B cell (primary cell): ENCODE measurements around the gene NADK2. TPM values are rescaled to one million over a fixed set of nuclear protein-coding genes. Genes with fewer than 3 reads are reported as not detected.

Experiments
- ATAC-seq: fragments of 200-7000 bp; cut with Tn5 transposase; one replicate; pipeline ENCODE4 v1.10.0; 2021; ENCODE audit warnings: low read depth, mild to moderate bottlenecking, moderate number of reproducible peaks, moderate library complexity
- CTCF ChIA-PET: fragments of 350-600 bp; sonication (Branson Sonifier 250); formaldehyde crosslinking; loops from one replicate; lab custom pipeline; 2021; ENCODE audit warnings: antibody characterized with exemption, inconsistent platforms; lab: Charles Lee
- POLR2A ChIA-PET: fragments of 350-600 bp; sonication (Branson Sonifier 250); formaldehyde crosslinking; loops from one replicate; lab custom pipeline; 2021; ENCODE audit warnings: antibody characterized with exemption; lab: Charles Lee
- DNase-seq: peaks from one replicate; pipeline ENCODE4 v3.0.0; 2013
- H2AFZ ChIP-seq: 2 replicates; pipeline ENCODE4 v1.6.1; 2012; ENCODE audit warnings: mild to moderate bottlenecking, low read depth, low read length; ENCODE audit not compliant: insufficient read depth, poor library complexity, severe bottlenecking
- H3K27ac ChIP-seq, 2 donors: 1 replicate in 1 of 2; 2 replicates in 1 of 2; pipeline ENCODE4 v1.5.1; 2012 to 2013; ENCODE audit warnings: low read length in 2 of 2, mild to moderate bottlenecking in 2 of 2, moderate library complexity in 1 of 2
- H3K27me3 ChIP-seq, 4 experiments: fragments of 200-600 bp in 1 of 4; sonication (generic) in 1 of 4; replicated peaks in 1 of 4; 1 replicate in 2 of 4; 2 replicates in 2 of 4; pipeline versions ENCODE4 v1.6.1 to v1.7.0; 2013 to 2016; ENCODE audit warnings: low read length in 3 of 4, mild to moderate bottlenecking in 2 of 4, mixed read lengths in 1 of 4, moderate library complexity in 1 of 4; ENCODE audit not compliant: insufficient read depth in 4 of 4, control insufficient read depth in 3 of 4; ENCODE audit errors: control extremely low read depth in 1 of 4
- H3K36me3 ChIP-seq, 2 experiments: replicated peaks in 1 of 2; 1 replicate in 1 of 2; 2 replicates in 1 of 2; pipeline versions ENCODE4 v1.6.1 to v1.7.1; 2013; ENCODE audit warnings: low read length in 1 of 2; ENCODE audit not compliant: insufficient read depth in 2 of 2, control insufficient read depth in 1 of 2; ENCODE audit errors: control extremely low read depth in 1 of 2, extremely low read depth in 1 of 2
- H3K4me1 ChIP-seq, 2 donors: fragments of 200-600 bp in 1 of 2; sonication (generic) in 1 of 2; 1 replicate in 1 of 2; 2 replicates in 1 of 2; pipeline versions ENCODE4 v1.5.1 to v1.6.1; 2013 to 2017; ENCODE audit warnings: low read length in 2 of 2; ENCODE audit not compliant: control insufficient read depth in 2 of 2, insufficient read depth in 2 of 2
- H3K4me2 ChIP-seq: replicated peaks from 2 replicates; pipeline ENCODE3; 2012; ENCODE audit warnings: mild to moderate bottlenecking, low read depth, low read length; ENCODE audit not compliant: poor library complexity, severe bottlenecking
- H3K4me3 ChIP-seq, 5 experiments: fragments of 200-600 bp in 1 of 5; sonication (generic) in 1 of 5; 1 replicate in 3 of 5; 2 replicates in 2 of 5; pipeline versions ENCODE4 v1.5.1 to v1.7.0; 2011 to 2016; ENCODE audit warnings: low read length in 4 of 5, mild to moderate bottlenecking in 4 of 5, low read depth in 2 of 5, control low read depth in 1 of 5, moderate library complexity in 1 of 5; ENCODE audit not compliant: insufficient read depth in 1 of 5; ENCODE audit errors: control extremely low read depth in 1 of 5, extremely low read depth in 1 of 5
- H3K79me2 ChIP-seq: fragments of 200-600 bp; sonication (generic); one replicate; pipeline ENCODE4 v1.6.0; 2016; ENCODE audit warnings: low read length; ENCODE audit not compliant: control insufficient read depth, insufficient read depth
- H3K9ac ChIP-seq: fragments of 200-600 bp; sonication (generic); 2 replicates; pipeline ENCODE4 v1.6.1; 2017; ENCODE audit warnings: mild to moderate bottlenecking, low read length, moderate library complexity
- H3K9me3 ChIP-seq, 3 donors: one replicate each; pipeline versions ENCODE4 v1.6.1 to v1.7.1; 2013; ENCODE audit warnings: low read length in 2 of 3; ENCODE audit not compliant: control insufficient read depth in 2 of 3, insufficient read depth in 1 of 3; ENCODE audit errors: control extremely low read depth in 1 of 3
- H4K20me1 ChIP-seq: 2 replicates; pipeline ENCODE4 v1.6.0; 2012; ENCODE audit warnings: mild to moderate bottlenecking, low read length; ENCODE audit not compliant: insufficient read depth, control insufficient read depth, poor library complexity, severe bottlenecking
- H3K27ac Mint-ChIP-seq: one replicate; pipeline ENCODE4 v1.8.0; 2021; ENCODE audit warnings: mixed read lengths
- H3K27me3 Mint-ChIP-seq: one replicate; pipeline ENCODE4 v1.8.0; 2021; ENCODE audit warnings: mixed read lengths
- H3K4me1 Mint-ChIP-seq: one replicate; pipeline ENCODE4 v1.8.0; 2021; ENCODE audit warnings: mixed read lengths
- H3K4me3 Mint-ChIP-seq: one replicate; pipeline ENCODE4 v1.8.0; 2021; ENCODE audit warnings: mixed read lengths
- H3K9me3 Mint-ChIP-seq: one replicate; pipeline ENCODE4 v1.8.0; 2022; ENCODE audit warnings: mixed read lengths; ENCODE audit not compliant: insufficient read depth
- EZH2 ChIP-seq: IDR thresholded peaks from 2 replicates; pipeline ENCODE4 v1.6.1; 2012; ENCODE audit warnings: borderline replicate concordance, low read depth, mild to moderate bottlenecking, moderate library complexity, low read length; ENCODE audit not compliant: insufficient read depth, poor library complexity, severe bottlenecking
- WGBS: methylation state at CpG from one replicate; pipeline ENCODE4 v1.1.5; 2013; ENCODE audit warnings: missing lambda C conversion rate; ENCODE audit not compliant: insufficient coverage; 5-methylcytosine and 5-hydroxymethylcytosine counted together
- intact Hi-C: fragments of 100-400 bp; cut with micrococcal nuclease; formaldehyde crosslinking; loops from one replicate; pipeline ENCODE4 v1.10.0; 2022
- polyA plus RNA-seq: library from polyadenylated mRNA; depleted of rRNA; stranded (reverse); fragments of >200 nt; gene quantifications from 2 replicates; pipeline ENCODE4 v1.2.3, GENCODE V29; 2012
- total RNA-seq, 2 donors: library from RNA; stranded (reverse); fragments of 120-200 nt in 1 of 2; gene quantifications; 1 replicate in 1 of 2; 2 replicates in 1 of 2; pipeline versions ENCODE4 v1.2.3 to v1.2.4, GENCODE V29; 2013 to 2022
- TF ChIP-seq, protein P1 (sequence below): fragments of 200-600 bp; IDR thresholded peaks from one replicate; pipeline ENCODE4 v1.8.0; 2022; ENCODE audit warnings: antibody characterized with exemption, mild to moderate bottlenecking

NADK2 gene
- total and polyA plus RNA-seq, 2 donors (not counting 1 experiment from before 2014, with no cell fraction given) = 3.3 to 18.6 TPM

DNA sequence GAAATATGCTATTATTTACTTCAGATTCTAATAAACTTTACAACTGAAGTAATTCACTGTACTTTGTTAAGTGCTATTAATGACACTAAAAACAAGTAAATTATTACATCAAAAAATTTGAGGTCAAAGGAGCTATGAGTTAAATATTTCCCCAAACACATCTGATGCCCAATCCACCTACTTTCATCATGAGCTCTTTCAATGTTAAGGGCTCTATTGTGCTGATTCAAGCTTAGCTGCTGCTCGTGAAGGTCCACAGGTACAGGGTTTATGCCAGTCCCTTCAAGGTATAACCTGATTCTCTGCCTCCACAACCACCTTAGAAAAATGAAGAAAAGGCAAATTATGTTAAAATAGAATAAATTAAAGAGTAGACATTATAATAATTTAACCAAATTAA, 24.2 kb downstream of the NADK2 start:
- Mint-ChIP-seq H3K27ac (no peak overlapping the region), H3K4me3 (no peak overlapping the region), H3K9me3 (no peaks in the 10 kb centered on the region), H3K27me3 (no peaks in the 10 kb centered on the region), H3K4me1 (peaks cover 5% of the 10 kb centered on the region)
- H3K4me1 ChIP-seq = no peaks in the 10 kb centered on the region
- no peaks in the 10 kb centered on the region for H3K27me3 ChIP-seq
- CTCF ChIA-PET = interaction anchor here (0.9 to 1.7 kb wide), 2 partner anchors 10 to 728 kb away, joined by 3 read pairs; no protein-coding TSS in a partner anchor
- no peak overlapping the region for H3K27ac ChIP-seq
- no peak for ATAC-seq
- no peak overlapping the region for H3K4me3 ChIP-seq
- H3K4me2 ChIP-seq = no peak overlapping the region
- no peak overlapping the region for H2AFZ ChIP-seq
- H3K79me2 ChIP-seq = no peaks in the 10 kb centered on the region
- no CpG with 5 or more reads among the region's 1 CpG for WGBS
- no peaks in the 10 kb centered on the region for H4K20me1 ChIP-seq
- POLR2A ChIA-PET = no interaction called here
- intact Hi-C loops = no loop called here
- no peak for TF ChIP-seq EZH2
- TF ChIP-seq, protein P1, sequence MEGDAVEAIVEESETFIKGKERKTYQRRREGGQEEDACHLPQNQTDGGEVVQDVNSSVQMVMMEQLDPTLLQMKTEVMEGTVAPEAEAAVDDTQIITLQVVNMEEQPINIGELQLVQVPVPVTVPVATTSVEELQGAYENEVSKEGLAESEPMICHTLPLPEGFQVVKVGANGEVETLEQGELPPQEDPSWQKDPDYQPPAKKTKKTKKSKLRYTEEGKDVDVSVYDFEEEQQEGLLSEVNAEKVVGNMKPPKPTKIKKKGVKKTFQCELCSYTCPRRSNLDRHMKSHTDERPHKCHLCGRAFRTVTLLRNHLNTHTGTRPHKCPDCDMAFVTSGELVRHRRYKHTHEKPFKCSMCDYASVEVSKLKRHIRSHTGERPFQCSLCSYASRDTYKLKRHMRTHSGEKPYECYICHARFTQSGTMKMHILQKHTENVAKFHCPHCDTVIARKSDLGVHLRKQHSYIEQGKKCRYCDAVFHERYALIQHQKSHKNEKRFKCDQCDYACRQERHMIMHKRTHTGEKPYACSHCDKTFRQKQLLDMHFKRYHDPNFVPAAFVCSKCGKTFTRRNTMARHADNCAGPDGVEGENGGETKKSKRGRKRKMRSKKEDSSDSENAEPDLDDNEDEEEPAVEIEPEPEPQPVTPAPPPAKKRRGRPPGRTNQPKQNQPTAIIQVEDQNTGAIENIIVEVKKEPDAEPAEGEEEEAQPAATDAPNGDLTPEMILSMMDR = no peak
- H3K9ac ChIP-seq = no peak overlapping the region
- no peak for DNase-seq
- H3K9me3 ChIP-seq = no peaks in the 10 kb centered on the region
- peaks cover 0 to 18% of the 10 kb centered on the region in 2 experiments for H3K36me3 ChIP-seq

DNA sequence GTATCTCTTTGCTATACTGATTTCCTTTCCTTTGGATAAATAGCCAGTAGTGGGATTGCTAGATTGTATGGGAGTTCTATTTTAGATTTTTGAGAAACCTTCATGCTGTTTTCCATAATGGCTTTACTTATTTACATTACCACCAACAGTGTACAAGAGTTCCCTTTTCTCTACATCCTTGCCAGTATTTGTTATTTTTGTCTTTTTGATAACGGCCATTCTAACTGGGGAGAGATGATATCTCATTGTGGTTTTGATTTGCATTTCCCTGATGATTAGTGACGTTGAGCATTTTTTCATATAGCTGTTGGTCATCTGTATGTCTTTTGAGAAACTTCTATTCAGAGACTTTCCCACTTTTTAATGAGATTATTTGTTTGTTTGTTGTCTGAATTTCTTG, 25.8 kb downstream of the NADK2 start:
- H3K9me3 ChIP-seq = no peaks in the 10 kb centered on the region
- H3K9ac ChIP-seq = no peak overlapping the region
- no peaks in the 10 kb centered on the region for H3K27me3 Mint-ChIP-seq
- no peaks in the 10 kb centered on the region for H3K4me1 ChIP-seq
- WGBS = no CpG with 5 or more reads among the region's 2 CpGs
- H3K9me3 Mint-ChIP-seq = no peaks in the 10 kb centered on the region
- CTCF ChIA-PET = interaction anchor here (1.4 to 1.8 kb wide), 2 partner anchors 38 to 291 kb away, joined by 3 to 4 read pairs; no protein-coding TSS in a partner anchor
- ATAC-seq (no peak), DNase-seq (no peak)
- H3K4me1 Mint-ChIP-seq = peaks cover 5% of the 10 kb centered on the region
- TF ChIP-seq, protein P1 = no peak
- no peak for TF ChIP-seq EZH2
- no peak overlapping the region for H3K4me3 ChIP-seq
- intact Hi-C loops = no loop called here
- H3K4me3 Mint-ChIP-seq = no peak overlapping the region
- H3K27ac Mint-ChIP-seq = no peak overlapping the region
- no peak overlapping the region for H2AFZ ChIP-seq
- H3K27ac ChIP-seq = no peak overlapping the region
- H3K79me2 ChIP-seq = no peaks in the 10 kb centered on the region
- H3K36me3 ChIP-seq = peaks cover 0 to 10% of the 10 kb centered on the region in 2 experiments
- POLR2A ChIA-PET = no interaction called here
- H3K27me3 ChIP-seq = no peaks in the 10 kb centered on the region
- H4K20me1 ChIP-seq = no peaks in the 10 kb centered on the region
- no peak overlapping the region for H3K4me2 ChIP-seq
